ENCODE data around the gene THBD. TPM values are rescaled to one million over a fixed set of nuclear protein-coding genes. Genes with fewer than 3 reads are reported as not detected.

The THBD gene
- total and polyA plus RNA-seq, 2 of the 4 experiments (the other 2 are of a cell fraction), result 0.07 TPM; not detected in 1

- CTCF ChIA-PET, result no interaction called here
- no peaks in the 10 kb centered on the region for H3K9me1 ChIP-seq (ENCODE audit: insufficient read depth, low read length)
- H3K79me1 ChIP-seq (ENCODE audit: low read depth in 1 of 2, low read length in 2 of 2), result no peaks in the 10 kb centered on the region
- dilution Hi-C loops (cut with HindIII; ENCODE audit: low sequenced_read_pairs, unreplicated experiment) (no loop called here), intact Hi-C loops (cut with micrococcal nuclease) (no loop called here), in situ Hi-C loops (cut with MboI; ENCODE audit: low sequenced_read_pairs) (no loop called here)
- peak overlapping the region; percentile 24 for H2AFZ ChIP-seq (replicated peaks; ENCODE audit: low read length, poor library complexity)
- H2BK120ac ChIP-seq (ENCODE audit: low read depth, low read length), result no peak overlapping the region
- no peak overlapping the region for H4K5ac ChIP-seq (ENCODE audit: low read depth, low read length)
- H2BK5ac ChIP-seq (ENCODE audit: low read depth, low read length, poor library complexity, severe bottlenecking), result no peak overlapping the region
- H2AK9ac ChIP-seq (replicated peaks; ENCODE audit: low read depth, low read length, poor library complexity), result no peak overlapping the region
- no peak overlapping the region for H3K4me2 ChIP-seq (ENCODE audit: low read depth, low read length)
- H2AK5ac ChIP-seq (ENCODE audit: low read depth, low read length), result no peak overlapping the region
- no peaks in the 10 kb centered on the region for H3K36me3 ChIP-seq (ENCODE audit: control insufficient read depth, insufficient read depth, low read length)
- no peaks in the 10 kb centered on the region for H3K9me3 ChIP-seq (ENCODE audit: control insufficient read depth, insufficient read depth, low read length)
- no peak overlapping the region for H2BK20ac ChIP-seq (ENCODE audit: low read depth, low read length)
- BruUV-seq (replicated peaks), result no TSS peak
- no peak overlapping the region for H3K4me3 ChIP-seq (ENCODE audit: insufficient read depth, low read depth, low read length)
- no peak overlapping the region for H3K9ac ChIP-seq (ENCODE audit: low read depth, low read length)
- H4K8ac ChIP-seq (ENCODE audit: low read depth in 2 of 2, low read length in 2 of 2), result no peak overlapping the region
- ATAC-seq (ENCODE audit: low read depth) (no peak), DNase-seq (no peak)
- TF ChIP-seq NFE2L2 (IDR thresholded peaks at IDR 0.05; ENCODE audit: low read depth, low read length) (no peak), MAZ (IDR thresholded peaks at IDR 0.05; ENCODE audit: borderline replicate concordance, low read depth, low read length) (no peak), RAD21 (IDR thresholded peaks at IDR 0.05; ENCODE audit: low read length) (no peak), POLR2A (IDR thresholded peaks at IDR 0.05; ENCODE audit: low read depth, low read length) (no peak), MXI1 (IDR thresholded peaks at IDR 0.05; ENCODE audit: borderline replicate concordance, low read depth, low read length) (no peak), SMC3 (IDR thresholded peaks at IDR 0.05; ENCODE audit: low read depth, low read length) (no peak), FOS (IDR thresholded peaks at IDR 0.05; ENCODE audit: low read depth, low read length) (no peak), MAFK (IDR thresholded peaks at IDR 0.05; ENCODE audit: low read depth, low read length) (no peak), CHD1 (IDR thresholded peaks at IDR 0.05; ENCODE audit: low read depth, low read length) (no peak), RFX5 (IDR thresholded peaks at IDR 0.05; ENCODE audit: low read depth, low read length) (no peak), BHLHE40 (IDR thresholded peaks at IDR 0.05; ENCODE audit: low read depth, low read length) (no peak), ELK1 (IDR thresholded peaks at IDR 0.05; ENCODE audit: borderline replicate concordance, low read depth, low read length) (no peak), RCOR1 (IDR thresholded peaks at IDR 0.05; ENCODE audit: insufficient replicate concordance, low read length) (no peak), CEBPB (IDR thresholded peaks at IDR 0.05; ENCODE audit: low read depth, low read length) (no peak)
- TF ChIP-seq, protein P1, sequence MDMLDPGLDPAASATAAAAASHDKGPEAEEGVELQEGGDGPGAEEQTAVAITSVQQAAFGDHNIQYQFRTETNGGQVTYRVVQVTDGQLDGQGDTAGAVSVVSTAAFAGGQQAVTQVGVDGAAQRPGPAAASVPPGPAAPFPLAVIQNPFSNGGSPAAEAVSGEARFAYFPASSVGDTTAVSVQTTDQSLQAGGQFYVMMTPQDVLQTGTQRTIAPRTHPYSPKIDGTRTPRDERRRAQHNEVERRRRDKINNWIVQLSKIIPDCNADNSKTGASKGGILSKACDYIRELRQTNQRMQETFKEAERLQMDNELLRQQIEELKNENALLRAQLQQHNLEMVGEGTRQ (IDR thresholded peaks at IDR 0.05; ENCODE audit: low read depth, low read length), result no peak
- TF ChIP-seq, protein P2, sequence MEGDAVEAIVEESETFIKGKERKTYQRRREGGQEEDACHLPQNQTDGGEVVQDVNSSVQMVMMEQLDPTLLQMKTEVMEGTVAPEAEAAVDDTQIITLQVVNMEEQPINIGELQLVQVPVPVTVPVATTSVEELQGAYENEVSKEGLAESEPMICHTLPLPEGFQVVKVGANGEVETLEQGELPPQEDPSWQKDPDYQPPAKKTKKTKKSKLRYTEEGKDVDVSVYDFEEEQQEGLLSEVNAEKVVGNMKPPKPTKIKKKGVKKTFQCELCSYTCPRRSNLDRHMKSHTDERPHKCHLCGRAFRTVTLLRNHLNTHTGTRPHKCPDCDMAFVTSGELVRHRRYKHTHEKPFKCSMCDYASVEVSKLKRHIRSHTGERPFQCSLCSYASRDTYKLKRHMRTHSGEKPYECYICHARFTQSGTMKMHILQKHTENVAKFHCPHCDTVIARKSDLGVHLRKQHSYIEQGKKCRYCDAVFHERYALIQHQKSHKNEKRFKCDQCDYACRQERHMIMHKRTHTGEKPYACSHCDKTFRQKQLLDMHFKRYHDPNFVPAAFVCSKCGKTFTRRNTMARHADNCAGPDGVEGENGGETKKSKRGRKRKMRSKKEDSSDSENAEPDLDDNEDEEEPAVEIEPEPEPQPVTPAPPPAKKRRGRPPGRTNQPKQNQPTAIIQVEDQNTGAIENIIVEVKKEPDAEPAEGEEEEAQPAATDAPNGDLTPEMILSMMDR (conservative IDR thresholded peaks at IDR 0.05; ENCODE audit: low read depth, low read length), result no peak
- H3K27ac ChIP-seq (ENCODE audit: insufficient read depth, low read length), result no peak overlapping the region
- no peaks in the 10 kb centered on the region for H3K4me1 ChIP-seq (ENCODE audit: control insufficient read depth, insufficient read depth, low read length)
- no peak overlapping the region for H3K23ac ChIP-seq (ENCODE audit: low read depth, low read length)
- H3K18ac ChIP-seq (ENCODE audit: low read depth, low read length), result no peak overlapping the region
- no peak overlapping the region for H3K14ac ChIP-seq (replicated peaks; ENCODE audit: low read depth, low read length)
- no peak overlapping the region for H4K91ac ChIP-seq (ENCODE audit: insufficient read depth, low read depth, low read length)
- no peak overlapping the region for H3K4ac ChIP-seq (ENCODE audit: low read depth, low read length)
- H2BK15ac ChIP-seq (ENCODE audit: low read depth, low read length), result no peak overlapping the region
- WGBS, 2 experiments (ENCODE audit: extremely low coverage in 2 of 2, insufficient read length in 1 of 2), result 37% methylated on average over 3 of the region's 7 CpGs; no CpG with 5 or more reads in 1 of the 2 experiments
- H3K27me3 ChIP-seq (ENCODE audit: control insufficient read depth, insufficient read depth, low read length), result peaks cover 3% of the 10 kb centered on the region; the same call in 1 of the 2 replicates
- POLR2A ChIA-PET (ENCODE audit: unreplicated experiment), result no interaction called here
- no peaks in the 10 kb centered on the region for H4K20me1 ChIP-seq (ENCODE audit: insufficient read depth, low read length)
- H3K56ac ChIP-seq (ENCODE audit: extremely low read depth, insufficient read depth, low read length), result no peak overlapping the region
These were observed 30.1 kb downstream of the THBD start for GRCh38 chr20:23019403-23019802.
